Fibroblast of lung (primary cell): ENCODE data around the gene MAP2K6.

Experiments
- EZH2 ChIP-seq: IDR thresholded peaks from 2 replicates; pipeline ENCODE4 v1.5.1; 2012; ENCODE audit warnings: low read length, control low read depth, mild to moderate bottlenecking; ENCODE audit errors: missing control alignments
- TF ChIP-seq, protein P1 (sequence below), 2 donors: IDR thresholded peaks in 1 of 2; conservative IDR thresholded peaks in 1 of 2; 1 replicate in 1 of 2; 2 replicates in 1 of 2; pipeline ENCODE4 v1.5.1; 2011 to 2012; ENCODE audit warnings: low read length in 2 of 2, control low read depth in 1 of 2, inconsistent platforms in 1 of 2, low read depth in 1 of 2, mild to moderate bottlenecking in 1 of 2

DNA sequence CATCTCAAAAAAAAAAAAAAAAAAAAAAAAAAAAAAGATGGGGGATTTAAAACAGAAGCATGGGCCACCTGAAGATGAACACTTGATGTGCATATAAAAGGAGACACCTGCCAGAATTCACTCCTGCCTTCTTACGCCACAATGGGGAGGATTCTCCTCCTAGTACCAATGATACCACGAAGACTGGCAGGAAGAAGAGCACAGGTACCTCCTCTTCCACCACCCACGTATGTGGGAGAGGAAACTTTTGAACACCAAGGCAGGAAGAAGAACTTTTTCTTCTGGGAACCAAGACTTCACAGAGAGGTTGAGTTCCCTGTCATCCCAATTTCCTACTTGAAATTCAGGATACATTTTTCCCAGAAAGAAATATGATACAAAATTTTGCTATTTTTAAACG is 2.7 kb upstream of the MAP2K6 start:
- TF ChIP-seq, protein P1, sequence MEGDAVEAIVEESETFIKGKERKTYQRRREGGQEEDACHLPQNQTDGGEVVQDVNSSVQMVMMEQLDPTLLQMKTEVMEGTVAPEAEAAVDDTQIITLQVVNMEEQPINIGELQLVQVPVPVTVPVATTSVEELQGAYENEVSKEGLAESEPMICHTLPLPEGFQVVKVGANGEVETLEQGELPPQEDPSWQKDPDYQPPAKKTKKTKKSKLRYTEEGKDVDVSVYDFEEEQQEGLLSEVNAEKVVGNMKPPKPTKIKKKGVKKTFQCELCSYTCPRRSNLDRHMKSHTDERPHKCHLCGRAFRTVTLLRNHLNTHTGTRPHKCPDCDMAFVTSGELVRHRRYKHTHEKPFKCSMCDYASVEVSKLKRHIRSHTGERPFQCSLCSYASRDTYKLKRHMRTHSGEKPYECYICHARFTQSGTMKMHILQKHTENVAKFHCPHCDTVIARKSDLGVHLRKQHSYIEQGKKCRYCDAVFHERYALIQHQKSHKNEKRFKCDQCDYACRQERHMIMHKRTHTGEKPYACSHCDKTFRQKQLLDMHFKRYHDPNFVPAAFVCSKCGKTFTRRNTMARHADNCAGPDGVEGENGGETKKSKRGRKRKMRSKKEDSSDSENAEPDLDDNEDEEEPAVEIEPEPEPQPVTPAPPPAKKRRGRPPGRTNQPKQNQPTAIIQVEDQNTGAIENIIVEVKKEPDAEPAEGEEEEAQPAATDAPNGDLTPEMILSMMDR (conservative IDR thresholded peaks at IDR 0.05 in 1 of 2, IDR thresholded peaks at IDR 0.05 in 1 of 2; ENCODE audit: low read depth in 1 of 2, low read length in 2 of 2): no peak
- TF ChIP-seq EZH2: no peak
